ENCODE results near the gene C1orf105.

DNA sequence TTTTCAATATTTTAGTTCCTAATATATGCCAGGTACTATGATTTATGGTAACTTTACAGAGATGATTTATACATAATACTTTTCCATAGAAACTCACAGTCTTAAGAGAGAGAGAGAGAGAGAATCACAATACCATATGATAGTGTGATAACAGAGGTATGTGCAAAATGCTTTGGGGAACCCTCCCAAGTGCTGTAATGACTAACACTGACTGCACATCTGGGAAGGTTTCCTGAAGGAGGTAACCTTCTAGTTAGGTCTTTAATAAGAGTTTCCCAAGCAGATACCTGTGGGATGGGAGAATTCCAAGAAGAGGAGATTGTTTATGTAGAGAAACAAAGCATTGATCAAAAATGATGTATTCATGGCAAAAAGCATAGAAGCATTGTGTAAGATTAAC lies 58.0 kb downstream of the C1orf105 start:
- TF ChIP-seq, protein P1, sequence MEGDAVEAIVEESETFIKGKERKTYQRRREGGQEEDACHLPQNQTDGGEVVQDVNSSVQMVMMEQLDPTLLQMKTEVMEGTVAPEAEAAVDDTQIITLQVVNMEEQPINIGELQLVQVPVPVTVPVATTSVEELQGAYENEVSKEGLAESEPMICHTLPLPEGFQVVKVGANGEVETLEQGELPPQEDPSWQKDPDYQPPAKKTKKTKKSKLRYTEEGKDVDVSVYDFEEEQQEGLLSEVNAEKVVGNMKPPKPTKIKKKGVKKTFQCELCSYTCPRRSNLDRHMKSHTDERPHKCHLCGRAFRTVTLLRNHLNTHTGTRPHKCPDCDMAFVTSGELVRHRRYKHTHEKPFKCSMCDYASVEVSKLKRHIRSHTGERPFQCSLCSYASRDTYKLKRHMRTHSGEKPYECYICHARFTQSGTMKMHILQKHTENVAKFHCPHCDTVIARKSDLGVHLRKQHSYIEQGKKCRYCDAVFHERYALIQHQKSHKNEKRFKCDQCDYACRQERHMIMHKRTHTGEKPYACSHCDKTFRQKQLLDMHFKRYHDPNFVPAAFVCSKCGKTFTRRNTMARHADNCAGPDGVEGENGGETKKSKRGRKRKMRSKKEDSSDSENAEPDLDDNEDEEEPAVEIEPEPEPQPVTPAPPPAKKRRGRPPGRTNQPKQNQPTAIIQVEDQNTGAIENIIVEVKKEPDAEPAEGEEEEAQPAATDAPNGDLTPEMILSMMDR (IDR thresholded peaks at IDR 0.05; ENCODE audit: insufficient read depth, low read length, poor library complexity, severe bottlenecking) = no peak
- TF ChIP-seq EZH2phosphoT487 (conservative IDR thresholded peaks at IDR 0.05; ENCODE audit: low read length) = no peak

Data from SU-DHL-6 (cell line).